Gastroesophageal sphincter (tissue), 4 donors: ENCODE results near the gene ALDH1A3. TPM values are rescaled to one million over a fixed set of nuclear protein-coding genes. Genes with fewer than 3 reads are reported as not detected.

Experiments
- ATAC-seq: fragments of 150-250 bp; one replicate; pipeline ENCODE4 v1.9.1; 2016; ENCODE audit warnings: mild to moderate bottlenecking, moderate library complexity
- H3K27ac ChIP-seq, 4 donors: fragments of 200-600 bp; sonication (generic) in 3 of 4; 1 replicate in 3 of 4; 2 replicates in 1 of 4; pipeline ENCODE4 v1.5.1; 2016 to 2019
- H3K27me3 ChIP-seq: fragments of 200-600 bp; sonication (generic); one replicate; pipeline ENCODE4 v1.5.1; 2019
- H3K36me3 ChIP-seq, 2 donors: fragments of 200-600 bp; sonication (generic); one replicate each; pipeline ENCODE4 v1.5.1; 2019; ENCODE audit warnings: control low read depth in 1 of 2
- H3K4me1 ChIP-seq, 3 donors: fragments of 200-600 bp; sonication (generic); 1 replicate in 2 of 3; 2 replicates in 1 of 3; pipeline ENCODE4 v1.5.1; 2016 to 2019; ENCODE audit warnings: control low read depth in 2 of 3
- H3K4me3 ChIP-seq, 2 donors: fragments of 200-600 bp; sonication (generic); one replicate each; pipeline ENCODE4 v1.5.1; 2019; ENCODE audit warnings: mild to moderate bottlenecking in 1 of 2, moderate library complexity in 1 of 2
- H3K9me3 ChIP-seq, 3 donors: fragments of 200-600 bp; sonication (generic); one replicate each; pipeline ENCODE4 v1.5.1; 2017 to 2019; ENCODE audit warnings: control low read depth in 2 of 3
- CTCF ChIP-seq, 4 experiments: fragments of 200-600 bp in 2 of 4; fragments of 450-650 bp in 2 of 4; sonication (generic) in 1 of 4; IDR thresholded peaks; one replicate each; pipeline ENCODE4 v1.5.1; 2017 to 2019; ENCODE audit warnings: antibody characterized with exemption in 4 of 4, mild to moderate bottlenecking in 2 of 4, moderate library complexity in 2 of 4
- EP300 ChIP-seq: sonication (generic); formaldehyde crosslinking; IDR thresholded peaks from one replicate; pipeline ENCODE4 v1.6.1; 2017; ENCODE audit warnings: antibody characterized with exemption, mild to moderate bottlenecking
- POLR2A ChIP-seq, 2 donors: fragments of 450-650 bp; IDR thresholded peaks; one replicate each; pipeline ENCODE4 v1.6.1; 2017; ENCODE audit warnings: antibody characterized with exemption in 2 of 2, mild to moderate bottlenecking in 2 of 2, moderate library complexity in 1 of 2
- POLR2AphosphoS5 ChIP-seq: sonication (generic); formaldehyde crosslinking; IDR thresholded peaks from one replicate; pipeline ENCODE4 v1.6.1; 2017; ENCODE audit warnings: antibody characterized with exemption
- WGBS, 2 donors: methylation state at CpG; one replicate each; pipeline ENCODE4 v1.1.5; 2018; ENCODE audit warnings: low coverage in 1 of 2; 5-methylcytosine and 5-hydroxymethylcytosine counted together
- total RNA-seq, 4 donors: library from RNA; depleted of rRNA; stranded (reverse); fragments of >200 nt; gene quantifications; one replicate each; pipeline ENCODE4 v1.1.0, GENCODE V29; 2016

The ALDH1A3 gene
- total RNA-seq, 4 donors from 2014 or later: 23.0 to 148 (median 93.4) TPM

- peak overlapping the region in 2 of 4 donors; percentile 27 to 39 for H3K27ac ChIP-seq
- WGBS, 2 donors: 67 to 68% methylated on average over 8 to 13 of the region's 13 CpGs
- H3K4me3 ChIP-seq: peak overlapping the region in 1 of 2 donors; percentile 3
- no peaks in the 10 kb centered on the region for H3K9me3 ChIP-seq
- TF ChIP-seq POLR2A (IDR thresholded peaks at IDR 0.05): no peak
- TF ChIP-seq EP300: no peak
- no peak for TF ChIP-seq POLR2AphosphoS5
- TF ChIP-seq CTCF (IDR thresholded peaks at IDR 0.05): no peak
- H3K4me1 ChIP-seq: peaks cover 0 to 32% (median 4%) of the 10 kb centered on the region in 3 donors
- peaks cover 0 to 26% of the 10 kb centered on the region in 2 donors for H3K36me3 ChIP-seq
- peaks cover 50% of the 10 kb centered on the region for H3K27me3 ChIP-seq
- no peak for ATAC-seq
Measured at GRCh38 chr15:100922192-100923040, 42.8 kb downstream of the ALDH1A3 start.

- peaks cover 43% of the 10 kb centered on the region for H3K27me3 ChIP-seq
- no peak for ATAC-seq
- H3K4me1 ChIP-seq: peaks cover 0 to 26% (median 0%) of the 10 kb centered on the region in 3 donors
- no peak for TF ChIP-seq EP300
- TF ChIP-seq POLR2A (IDR thresholded peaks at IDR 0.05): no peak
- TF ChIP-seq POLR2AphosphoS5: no peak
- TF ChIP-seq CTCF (IDR thresholded peaks at IDR 0.05): no peak
- 86 to 90% methylated on average over 5 to 7 of the region's 7 CpGs for WGBS, 2 donors
- peak overlapping the region in 2 of 4 donors; percentile 27 to 39 for H3K27ac ChIP-seq
- H3K9me3 ChIP-seq: no peaks in the 10 kb centered on the region
- H3K4me3 ChIP-seq: no peak overlapping the region
- peaks cover 0 to 32% of the 10 kb centered on the region in 2 donors for H3K36me3 ChIP-seq
Measured at GRCh38 chr15:100923076-100923475, 43.4 kb downstream of the ALDH1A3 start.

- ATAC-seq: no peak
- Histone ChIP-seq H3K9me3 (no peaks in the 10 kb centered on the region), H3K27ac (no peak overlapping the region), H3K27me3 (peaks cover 35% of the 10 kb centered on the region), H3K4me1 (peaks cover 0 to 18% (median 0%) of the 10 kb centered on the region in 3 donors), H3K36me3 (peaks cover 0 to 39% of the 10 kb centered on the region in 2 donors), H3K4me3 (no peak overlapping the region)
- no peak for TF ChIP-seq POLR2A (IDR thresholded peaks at IDR 0.05)
- no peak for TF ChIP-seq POLR2AphosphoS5
- TF ChIP-seq CTCF (IDR thresholded peaks at IDR 0.05): no peak
- TF ChIP-seq EP300: no peak
- 60 to 100% methylated on average over 1 to 4 of the region's 5 CpGs for WGBS, 2 donors
Measured at GRCh38 chr15:100923902-100924301, 44.3 kb downstream of the ALDH1A3 start.

GRCh38 chr15:100924436-100924835 lies 44.8 kb downstream of the ALDH1A3 start:
- WGBS, 2 donors: 95 to 100% methylated on average over 1 to 11 of the region's 11 CpGs
- ATAC-seq: no peak
- H3K4me3 ChIP-seq: no peak overlapping the region
- H3K27ac ChIP-seq: no peak overlapping the region
- H3K27me3 ChIP-seq: peaks cover 32% of the 10 kb centered on the region
- peaks cover 0 to 15% (median 0%) of the 10 kb centered on the region in 3 donors for H3K4me1 ChIP-seq
- no peaks in the 10 kb centered on the region for H3K9me3 ChIP-seq
- TF ChIP-seq EP300 (no peak), CTCF (IDR thresholded peaks at IDR 0.05) (no peak), POLR2AphosphoS5 (no peak), POLR2A (IDR thresholded peaks at IDR 0.05) (no peak)
- peaks cover 0 to 43% of the 10 kb centered on the region in 2 donors for H3K36me3 ChIP-seq
